Body of pancreas (tissue), 4 donors: ENCODE data around the gene SORCS1. TPM values are rescaled to one million over a fixed set of nuclear protein-coding genes. Genes with fewer than 3 reads are reported as not detected.

Source experiments
- ATAC-seq: fragments of 150-250 bp; one replicate; pipeline ENCODE4 v1.9.1; 2016
- DNase-seq, 4 donors: peaks; one replicate each; pipeline ENCODE4 v3.0.0-alpha.2; 2019
- H3K27ac ChIP-seq, 4 donors: fragments of 200-600 bp; sonication (generic); 1 replicate in 3 of 4; 2 replicates in 1 of 4; pipeline versions ENCODE4 v1.5.1 to v1.6.1; 2016 to 2019; ENCODE audit warnings: mild to moderate bottlenecking in 1 of 4, mixed read lengths in 1 of 4, moderate library complexity in 1 of 4
- H3K27me3 ChIP-seq, 2 donors: fragments of 200-600 bp; sonication (generic); one replicate each; pipeline ENCODE4 v1.6.0; 2016; ENCODE audit warnings: mild to moderate bottlenecking in 1 of 2
- H3K36me3 ChIP-seq, 2 donors: fragments of 200-600 bp; sonication (generic); replicated peaks in 1 of 2; 2 replicates each; pipeline ENCODE4 v1.5.1; 2016; ENCODE audit warnings: low read depth in 2 of 2; ENCODE audit not compliant: insufficient read depth in 1 of 2
- H3K4me1 ChIP-seq: fragments of 200-600 bp; sonication (generic); one replicate; pipeline ENCODE4 v1.6.0; 2016
- H3K4me3 ChIP-seq, 2 donors: fragments of 200-600 bp; sonication (generic); 1 replicate in 1 of 2; 2 replicates in 1 of 2; pipeline ENCODE4 v1.5.1; 2016 to 2019
- H3K9me3 ChIP-seq, 3 donors: fragments of 200-600 bp; sonication (generic); 1 replicate in 2 of 3; 2 replicates in 1 of 3; pipeline ENCODE4 v1.5.1; 2016
- CTCF ChIP-seq, 7 experiments: fragments of 450-650 bp in 4 of 7; fragments of 200-600 bp in 3 of 7; sonication (generic) in 3 of 7; IDR thresholded peaks; one replicate each; pipeline ENCODE4 v1.5.1; 2016 to 2019; ENCODE audit warnings: antibody characterized with exemption in 7 of 7
- POLR2A ChIP-seq, 3 donors: fragments of 450-650 bp; IDR thresholded peaks; one replicate each; pipeline ENCODE4 v1.6.1; 2016; ENCODE audit warnings: antibody characterized with exemption in 3 of 3, mild to moderate bottlenecking in 2 of 3
- WGBS, 2 donors: methylation state at CpG; one replicate each; pipeline ENCODE4 v1.1.5; 2017; 5-methylcytosine and 5-hydroxymethylcytosine counted together
- intact Hi-C: fragments of 100-400 bp; cut with DNase I; formaldehyde crosslinking; loops from one replicate; pipeline ENCODE4 v1.15.1; 2023
- total RNA-seq, 2 donors: library from RNA; depleted of rRNA; stranded (reverse); fragments of >200 nt; gene quantifications; one replicate each; pipeline ENCODE4 v1.1.0, GENCODE V29; 2016

The SORCS1 gene
- total RNA-seq, 2 donors from 2014 or later: 1.3 to 6.0 TPM

GRCh38 chr10:106636766-106637491, 527.6 kb downstream of the SORCS1 start:
- H3K9me3 ChIP-seq: no peaks in the 10 kb centered on the region
- WGBS, 2 donors: 57 to 78% methylated on average over 4 of the region's 4 CpGs
- no peak for ATAC-seq
- no peaks in the 10 kb centered on the region for H3K27me3 ChIP-seq
- H3K36me3 ChIP-seq: no peaks in the 10 kb centered on the region
- no peak for DNase-seq
- H3K27ac ChIP-seq: no peak overlapping the region
- no peaks in the 10 kb centered on the region for H3K4me1 ChIP-seq
- TF ChIP-seq CTCF (IDR thresholded peaks at IDR 0.05): no peak
- no peak for TF ChIP-seq POLR2A (IDR thresholded peaks at IDR 0.05)
- intact Hi-C loops: no loop called here
- H3K4me3 ChIP-seq: no peak overlapping the region

- Histone ChIP-seq H3K4me1 (no peaks in the 10 kb centered on the region), H3K27me3 (no peaks in the 10 kb centered on the region), H3K27ac (no peak overlapping the region), H3K36me3 (no peaks in the 10 kb centered on the region), H3K9me3 (no peaks in the 10 kb centered on the region), H3K4me3 (no peak overlapping the region)
- intact Hi-C loops: no loop called here
- TF ChIP-seq POLR2A (IDR thresholded peaks at IDR 0.05): no peak
- TF ChIP-seq CTCF (IDR thresholded peaks at IDR 0.05): no peak
- DNase-seq (no peak), ATAC-seq (no peak)
- 65 to 74% methylated on average over 6 of the region's 6 CpGs for WGBS, 2 donors
Observed at GRCh38 chr10:106635947-106636346, 528.6 kb downstream of the SORCS1 start.

- intact Hi-C loops: no loop called here
- no peaks in the 10 kb centered on the region for H3K27me3 ChIP-seq
- no peak overlapping the region for H3K4me3 ChIP-seq
- ATAC-seq (no peak), DNase-seq (no peak)
- no peak overlapping the region for H3K27ac ChIP-seq
- no peak for TF ChIP-seq POLR2A (IDR thresholded peaks at IDR 0.05)
- no peaks in the 10 kb centered on the region for H3K9me3 ChIP-seq
- no peaks in the 10 kb centered on the region for H3K4me1 ChIP-seq
- H3K36me3 ChIP-seq: no peaks in the 10 kb centered on the region
- WGBS, 2 donors: 60 to 62% methylated on average over 3 of the region's 3 CpGs
Observed at GRCh38 chr10:106631016-106631702, 533.3 kb downstream of the SORCS1 start.

- H3K4me1 ChIP-seq: no peaks in the 10 kb centered on the region
- no peaks in the 10 kb centered on the region for H3K36me3 ChIP-seq
- WGBS, 2 donors: 54 to 70% methylated on average over 2 of the region's 2 CpGs
Observed at GRCh38 chr10:106626371-106626770, 538.1 kb downstream of the SORCS1 start.

More at GRCh38 chr10:106626371-106626770, 538.1 kb downstream of the SORCS1 start:
- DNase-seq (no peak), ATAC-seq (no peak)
- Histone ChIP-seq H3K9me3 (no peaks in the 10 kb centered on the region), H3K27ac (no peak overlapping the region), H3K27me3 (no peaks in the 10 kb centered on the region), H3K4me3 (no peak overlapping the region)
- no peak for TF ChIP-seq POLR2A (IDR thresholded peaks at IDR 0.05)
- no peak for TF ChIP-seq CTCF (IDR thresholded peaks at IDR 0.05)
- intact Hi-C loops: no loop called here
